Measurements from ENCODE around the gene MCOLN2. TPM values are rescaled to one million over a fixed set of nuclear protein-coding genes. Genes with fewer than 3 reads are reported as not detected.
"Not testable (repeated sequence)": the region's sequence is repeated elsewhere in the genome, so short reads cannot be mapped to it uniquely, and the experiment has no call there.

The MCOLN2 gene
- polyA plus RNA-seq, 1 of the 3 experiments (the other 2 are of a cell fraction) = not detected

DNA sequence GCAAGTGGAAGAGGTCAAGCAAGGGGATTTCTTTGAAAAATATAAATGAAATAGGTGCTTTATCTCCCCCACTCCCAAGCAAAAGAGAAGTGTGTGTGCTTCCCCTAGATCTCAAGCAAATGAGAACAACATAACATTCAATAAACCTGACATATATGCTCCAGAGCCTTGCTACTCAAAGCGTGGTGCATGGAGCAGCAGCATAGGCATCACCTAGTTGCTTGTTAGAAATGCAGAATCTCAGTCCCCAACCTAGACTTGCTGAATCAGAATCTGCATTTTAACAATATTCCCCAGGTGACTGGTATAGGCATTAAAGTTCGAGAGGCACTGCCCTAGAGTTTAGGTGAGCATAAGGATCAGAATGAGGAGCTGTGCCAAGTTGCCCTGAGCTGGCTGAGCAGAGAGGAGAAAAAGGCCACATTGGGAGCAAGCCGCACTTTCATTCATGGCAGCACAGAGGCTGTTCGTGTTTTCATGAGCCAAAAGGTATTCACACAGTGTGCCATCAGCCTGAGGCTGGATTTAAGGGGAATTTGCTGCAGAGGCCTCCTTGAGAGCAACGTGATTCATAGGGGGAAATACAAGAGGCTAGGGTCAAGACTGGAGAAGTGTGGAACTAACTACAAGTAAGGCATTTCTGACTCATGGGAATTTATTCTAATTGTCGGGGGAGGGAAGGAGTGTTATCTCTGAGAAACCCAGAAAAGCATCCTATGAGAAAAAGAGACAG lies 89.7 kb downstream of the MCOLN2 start:
- WGBS (ENCODE audit: low lambda C conversion rate) = 32% methylated on average over 6 of the region's 6 CpGs
- H3K79me2 ChIP-seq (ENCODE audit: insufficient read depth) = no peaks in the 10 kb centered on the region
- POLR2A ChIA-PET = no interaction called here
- H3K4me3 ChIP-seq (ENCODE audit: low read depth in 2 of 2, low read length in 1 of 2) = no peak overlapping the region
- no peaks in the 10 kb centered on the region for H3K36me3 ChIP-seq (replicated peaks in 1 of 2; ENCODE audit: control insufficient read depth in 1 of 2, insufficient read depth in 2 of 2, low read length in 1 of 2)
- no peaks in the 10 kb centered on the region for H3K9me3 ChIP-seq
- no peak overlapping the region for H3K27ac ChIP-seq (ENCODE audit: low read depth in 2 of 2, low read length in 1 of 2)
- H3K9me2 ChIP-seq = no peaks in the 10 kb centered on the region
- DNase-seq = no peak
- CTCF ChIA-PET = no interaction called here
- TF ChIP-seq CTCF (IDR thresholded peaks at IDR 0.05) = no peak
- no peak for TF ChIP-seq EP300 (IDR thresholded peaks at IDR 0.05; ENCODE audit: borderline replicate concordance in 1 of 2, low read depth in 1 of 2, low read length in 1 of 2)
- no peak for TF ChIP-seq TAF1 (IDR thresholded peaks at IDR 0.05; ENCODE audit: borderline replicate concordance, low read depth, low read length)
- no peak for TF ChIP-seq RFX5 (IDR thresholded peaks at IDR 0.05; ENCODE audit: low read length)
- no peak for TF ChIP-seq FOXM1 (IDR thresholded peaks at IDR 0.05; ENCODE audit: low read depth)
- no peak for TF ChIP-seq RXRA (IDR thresholded peaks at IDR 0.05; ENCODE audit: borderline replicate concordance, low read depth)
- TF ChIP-seq JUND (IDR thresholded peaks at IDR 0.05) = no peak
- TF ChIP-seq MXI1 (IDR thresholded peaks at IDR 0.05; ENCODE audit: low read depth, low read length) = no peak
- TF ChIP-seq TCF12 (IDR thresholded peaks at IDR 0.05) = no peak
- TF ChIP-seq, protein P1, sequence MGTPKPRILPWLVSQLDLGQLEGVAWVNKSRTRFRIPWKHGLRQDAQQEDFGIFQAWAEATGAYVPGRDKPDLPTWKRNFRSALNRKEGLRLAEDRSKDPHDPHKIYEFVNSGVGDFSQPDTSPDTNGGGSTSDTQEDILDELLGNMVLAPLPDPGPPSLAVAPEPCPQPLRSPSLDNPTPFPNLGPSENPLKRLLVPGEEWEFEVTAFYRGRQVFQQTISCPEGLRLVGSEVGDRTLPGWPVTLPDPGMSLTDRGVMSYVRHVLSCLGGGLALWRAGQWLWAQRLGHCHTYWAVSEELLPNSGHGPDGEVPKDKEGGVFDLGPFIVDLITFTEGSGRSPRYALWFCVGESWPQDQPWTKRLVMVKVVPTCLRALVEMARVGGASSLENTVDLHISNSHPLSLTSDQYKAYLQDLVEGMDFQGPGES (IDR thresholded peaks at IDR 0.05; ENCODE audit: low read depth, low read length) = no peak
- no peaks in the 10 kb centered on the region for H3F3A ChIP-seq (replicated peaks; ENCODE audit: insufficient read depth)
- no peaks in the 10 kb centered on the region for H4K20me1 ChIP-seq (ENCODE audit: insufficient read depth)
- H3K27me3 ChIP-seq (ENCODE audit: insufficient read depth) = no peaks in the 10 kb centered on the region; the same call in 1 of the 2 replicates
- H3K4me1 ChIP-seq (ENCODE audit: control insufficient read depth in 1 of 2, insufficient read depth in 2 of 2, low read depth in 1 of 2, low read length in 1 of 2) = no peaks in the 10 kb centered on the region
- no peak overlapping the region for H3K4me2 ChIP-seq
- no peak overlapping the region for H3K9ac ChIP-seq
- no peak overlapping the region for H2AFZ ChIP-seq (ENCODE audit: low read depth)

DNA sequence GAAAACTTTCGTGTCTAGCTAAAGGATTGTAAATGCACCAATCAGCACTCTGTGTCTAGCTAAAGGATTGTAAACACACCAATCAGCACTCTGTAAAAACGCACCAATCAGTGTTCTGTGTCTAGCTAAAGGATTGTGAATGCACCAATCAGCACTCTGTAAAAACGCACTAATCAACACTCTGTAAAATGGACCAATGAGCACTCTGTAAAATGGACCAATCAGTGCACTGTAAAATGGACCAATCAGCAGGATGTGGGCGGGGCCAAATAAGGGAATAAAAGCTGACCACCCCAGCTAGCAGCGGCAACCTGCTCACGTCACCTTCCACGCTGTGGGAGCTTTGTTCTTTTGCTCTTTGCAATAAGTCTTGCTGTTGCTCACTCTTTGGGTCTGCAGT lies 94.2 kb downstream of the MCOLN2 start:
- DNase-seq; H3F3A ChIP-seq (replicated peaks; ENCODE audit: insufficient read depth); CTCF ChIA-PET; H3K4me3 ChIP-seq (ENCODE audit: low read depth in 2 of 2, low read length in 1 of 2); H3K4me1 ChIP-seq (ENCODE audit: control insufficient read depth in 1 of 2, insufficient read depth in 2 of 2, low read depth in 1 of 2, low read length in 1 of 2); H3K27me3 ChIP-seq (ENCODE audit: insufficient read depth); H4K20me1 ChIP-seq (ENCODE audit: insufficient read depth); H2AFZ ChIP-seq (ENCODE audit: low read depth); POLR2A ChIA-PET; H3K36me3 ChIP-seq (replicated peaks in 1 of 2; ENCODE audit: control insufficient read depth in 1 of 2, insufficient read depth in 2 of 2, low read length in 1 of 2); H3K27ac ChIP-seq (ENCODE audit: low read depth in 2 of 2, low read length in 1 of 2); H3K9me2 ChIP-seq; H3K9ac ChIP-seq; H3K4me2 ChIP-seq; H3K79me2 ChIP-seq (ENCODE audit: insufficient read depth); H3K9me3 ChIP-seq: not testable (repeated sequence)
- WGBS (ENCODE audit: low lambda C conversion rate) = 56% methylated on average over 7 of the region's 7 CpGs
